HepG2 (cell line): ENCODE measurements around the gene NTMT1. TPM values are rescaled to one million over a fixed set of nuclear protein-coding genes. Genes with fewer than 3 reads are reported as not detected.

ENCODE experiments used
- ATAC-seq: fragments of 200-7000 bp; cut with Tn5 transposase; 3 replicates; pipeline ENCODE4 v1.9.1; 2020; ENCODE audit warnings: mild to moderate bottlenecking, moderate library complexity
- BruUV-seq: library from RNA; stranded (reverse); fragments of 400-500 nt; replicated peaks from 2 replicates; lab custom pipeline; 2021; lab: Mats Ljungman, UMichigan
- CTCF ChIA-PET: fragments of 300-600 bp; formaldehyde crosslinking; extraction: SDS; loops from one replicate; lab custom pipeline; 2021; ENCODE audit warnings: low total read pairs, inconsistent platforms, low intra/inter-chr PET ratio; lab: Yijun Ruan, JAX
- POLR2A ChIA-PET: fragments of 350-600 bp; sonication (Branson Sonifier 250); formaldehyde crosslinking; loops from one replicate; lab custom pipeline; 2020; ENCODE audit warnings: antibody characterized with exemption, inconsistent platforms; lab: Yijun Ruan, JAX
- DNase-seq: peaks from one replicate; pipeline ENCODE4 v3.0.0-alpha.2; 2015; ENCODE audit warnings: low spot score
- FAIRE-seq: peaks from 3 replicates; lab custom pipeline; 2011; peaks lifted over from hg19 to GRCh38; lab: Jason Lieb, UNC
- H2AFZ ChIP-seq: one replicate; pipeline ENCODE4 v1.6.1; 2011; ENCODE audit warnings: low read length, inconsistent platforms
- H3K27ac ChIP-seq: fragments of 300-600 bp; 3 replicates; pipeline ENCODE4 v1.8.0; 2011; ENCODE audit warnings: mixed run types, mild to moderate bottlenecking, mixed read lengths, low read length, inconsistent platforms; ENCODE audit not compliant: insufficient read depth; ENCODE audit errors: extremely low read length
- H3K27me3 ChIP-seq, 2 experiments: fragments of 200-600 bp in 1 of 2; 2 replicates in 1 of 2; 3 replicates in 1 of 2; pipeline versions ENCODE4 v1.6.0 to v1.8.0; 2011; ENCODE audit warnings: low read length in 2 of 2, mild to moderate bottlenecking in 2 of 2, moderate library complexity in 2 of 2, inconsistent platforms in 1 of 2; ENCODE audit not compliant: insufficient read depth in 2 of 2, control insufficient read depth in 1 of 2
- H3K36me3 ChIP-seq, 2 experiments: fragments of 200-600 bp in 1 of 2; replicated peaks in 1 of 2; 2 replicates in 1 of 2; 3 replicates in 1 of 2; pipeline versions ENCODE4 v1.5.1 to v1.8.0; 2011; ENCODE audit warnings: low read length in 2 of 2, inconsistent platforms in 1 of 2; ENCODE audit not compliant: insufficient read depth in 2 of 2, control insufficient read depth in 1 of 2
- H3K4me1 ChIP-seq: 2 replicates; pipeline ENCODE4 v1.5.1; 2012; ENCODE audit warnings: low read length, inconsistent platforms; ENCODE audit not compliant: insufficient read depth
- H3K4me2 ChIP-seq: 2 replicates; pipeline ENCODE4 v1.6.0; 2011; ENCODE audit warnings: low read depth, low read length, inconsistent platforms
- H3K4me3 ChIP-seq, 3 experiments: fragments of 200-600 bp in 1 of 3; sonication (generic), shearing (Covaris generic) in 1 of 3; replicated peaks in 1 of 3; 2 replicates each; pipeline ENCODE4 v1.5.1; 2011 to 2016; ENCODE audit warnings: low read length in 3 of 3, inconsistent platforms in 2 of 3, low read depth in 2 of 3, mild to moderate bottlenecking in 2 of 3, control low read depth in 1 of 3, mixed read lengths in 1 of 3; ENCODE audit not compliant: insufficient read depth in 1 of 3
- H3K79me2 ChIP-seq: one replicate; pipeline ENCODE4 v1.6.1; 2011; ENCODE audit warnings: low read length, inconsistent platforms; ENCODE audit not compliant: insufficient read depth
- H3K9ac ChIP-seq: 2 replicates; pipeline ENCODE4 v1.6.0; 2011; ENCODE audit warnings: mild to moderate bottlenecking, low read depth, low read length, inconsistent platforms; ENCODE audit not compliant: insufficient read depth
- H3K9me3 ChIP-seq: 2 replicates; pipeline ENCODE4 v1.5.1; 2012; ENCODE audit warnings: mild to moderate bottlenecking, low read length
- H4K20me1 ChIP-seq: 2 replicates; pipeline ENCODE4 v1.6.0; 2011; ENCODE audit warnings: inconsistent platforms, mild to moderate bottlenecking, low read length, moderate library complexity; ENCODE audit not compliant: insufficient read depth
- DMAP1 ChIP-seq: IDR thresholded peaks from 2 replicates; pipeline ENCODE4 v1.6.1; 2016
- JARID2 ChIP-seq: sonication (generic); formaldehyde crosslinking; IDR thresholded peaks from 2 replicates; pipeline ENCODE4 v1.8.1; 2023; ENCODE audit warnings: missing genetic modification reagents, inconsistent platforms; ENCODE audit not compliant: insufficient replicate concordance
- JDP2 ChIP-seq: sonication (generic); formaldehyde crosslinking; IDR thresholded peaks from 2 replicates; pipeline ENCODE4 v1.8.1; 2022; ENCODE audit warnings: missing genetic modification reagents, borderline replicate concordance
- JUNB ChIP-seq: sonication (generic); formaldehyde crosslinking; IDR thresholded peaks from 2 replicates; pipeline ENCODE4 v1.8.0; 2022; ENCODE audit warnings: missing genetic modification reagents, mild to moderate bottlenecking, borderline replicate concordance
- KMT2A ChIP-seq: sonication (generic); formaldehyde crosslinking; IDR thresholded peaks from 2 replicates; pipeline ENCODE4 v1.4.0; 2020; ENCODE audit warnings: missing genetic modification reagents
- MBD4 ChIP-seq: IDR thresholded peaks from 2 replicates; pipeline ENCODE4 v1.6.1; 2012; ENCODE audit warnings: low read length, inconsistent platforms, borderline replicate concordance
- PLSCR1 ChIP-seq: sonication (generic); formaldehyde crosslinking; IDR thresholded peaks from 2 replicates; pipeline ENCODE4 v1.5.0; 2020; ENCODE audit warnings: missing genetic modification reagents, mild to moderate bottlenecking, borderline replicate concordance
- TBX3 ChIP-seq: fragments of 450-650 bp; IDR thresholded peaks from 2 replicates; pipeline ENCODE4 v1.6.1; 2017; ENCODE audit warnings: antibody characterized with exemption, mild to moderate bottlenecking, inconsistent platforms, borderline replicate concordance
- ZNF17 ChIP-seq: sonication (generic); formaldehyde crosslinking; IDR thresholded peaks from 2 replicates; pipeline ENCODE4 v1.5.0; 2020; ENCODE audit warnings: mild to moderate bottlenecking, missing genetic modification reagents
- ZNF24 ChIP-seq: fragments of 450-650 bp; IDR thresholded peaks from 2 replicates; pipeline ENCODE4 v1.6.1; 2017; ENCODE audit warnings: antibody characterized with exemption, mild to moderate bottlenecking
- ZNF280D ChIP-seq: sonication (generic); formaldehyde crosslinking; IDR thresholded peaks from 2 replicates; pipeline ENCODE4 v1.5.1; 2020; ENCODE audit warnings: mild to moderate bottlenecking, missing genetic modification reagents
- ZNF292 ChIP-seq: sonication (generic); formaldehyde crosslinking; IDR thresholded peaks from 2 replicates; pipeline ENCODE4 v1.8.1; 2022; ENCODE audit warnings: mild to moderate bottlenecking, low read depth, missing genetic modification reagents, borderline replicate concordance
- ZNF33B ChIP-seq: sonication (generic); formaldehyde crosslinking; IDR thresholded peaks from 2 replicates; pipeline ENCODE4 v1.5.1; 2020; ENCODE audit warnings: mild to moderate bottlenecking, missing genetic modification reagents
- ZNF367 ChIP-seq: sonication (generic); formaldehyde crosslinking; IDR thresholded peaks from 2 replicates; pipeline ENCODE4 v1.4.0; 2020; ENCODE audit warnings: missing genetic modification reagents, borderline replicate concordance
- ZNF496 ChIP-seq: sonication (generic); formaldehyde crosslinking; IDR thresholded peaks from 2 replicates; pipeline ENCODE4 v1.8.1; 2023; ENCODE audit warnings: mild to moderate bottlenecking, moderate library complexity, missing genetic modification reagents; ENCODE audit not compliant: insufficient replicate concordance
- WGBS: methylation state at CpG from one replicate; pipeline ENCODE4 v1.1.6; 2017; ENCODE audit warnings: low lambda C conversion rate; 5-methylcytosine and 5-hydroxymethylcytosine counted together
- in situ Hi-C: cut with HindIII; loops from 2 replicates; pipeline ENCODE4 v1.10.0; 2017; ENCODE audit warnings: low pct_unique_long_range_greater_than_20kb; ENCODE audit not compliant: extremely low pct_ligation_motif_present
- intact Hi-C: fragments of 100-400 bp; cut with micrococcal nuclease; formaldehyde crosslinking; loops from one replicate; pipeline ENCODE4 v1.10.0; 2022; ENCODE audit not compliant: unreplicated experiment
- polyA plus RNA-seq, 8 experiments: library from polyadenylated mRNA; depleted of rRNA in 3 of 8; stranded (reverse) in 7 of 8; unstranded in 1 of 8; fragments of >200 nt; fragmentation: Illumina TruSeq in 4 of 8; extraction: Trizol in 4 of 8; gene quantifications; 2 replicates each; pipeline versions ENCODE4 v1.2.1 to v1.2.3, GENCODE V29; 2011 to 2016; ENCODE audit warnings: low read depth in 4 of 8, missing spikeins in 1 of 8, mixed read lengths in 1 of 8; ENCODE audit not compliant: insufficient read depth in 1 of 8
- total RNA-seq, 5 experiments: library from RNA; depleted of rRNA; stranded (reverse); fragments of >200 nt; fragmentation: Illumina TruSeq; extraction: Trizol; gene quantifications; 2 replicates each; pipeline ENCODE4 v1.2.3, GENCODE V29; 2016; ENCODE audit warnings: low read depth in 1 of 5

NTMT1 gene
- total and polyA plus RNA-seq, 2 of the 13 experiments (the other 11 are each of a cell fraction or from before 2014, with no cell fraction given) = 49.1 to 53.8 TPM

- FAIRE-seq = no peak
- Histone ChIP-seq H3K9me3 (no peaks in the 10 kb centered on the region), H3K4me2 (no peak overlapping the region), H3K4me1 (no peaks in the 10 kb centered on the region), H3K9ac (no peak overlapping the region), H3K36me3 (no peaks in the 10 kb centered on the region), H3K27me3 (peaks cover 13 to 83% of the 10 kb centered on the region in 2 experiments), H3K79me2 (no peaks in the 10 kb centered on the region), H3K4me3 (no peak overlapping the region), H2AFZ (no peak overlapping the region), H4K20me1 (no peaks in the 10 kb centered on the region), H3K27ac (no peak overlapping the region)
- no peak for DNase-seq
- WGBS = 16% methylated on average over 10 of the region's 12 CpGs
- TF ChIP-seq JDP2 (CRISPR knock-in tag) = no peak
- no peak for TF ChIP-seq MBD4
- TF ChIP-seq ZNF280D (CRISPR knock-in tag) = no peak
- TF ChIP-seq KMT2A (CRISPR knock-in tag) = no peak
- no peak for TF ChIP-seq PLSCR1 (CRISPR knock-in tag)
- no peak for TF ChIP-seq ZNF17
- TF ChIP-seq JUNB = no peak
- no peak for TF ChIP-seq TBX3
- TF ChIP-seq ZNF24 = no peak
- no peak for TF ChIP-seq DMAP1
- TF ChIP-seq ZNF292 (CRISPR knock-in tag) = no peak
- TF ChIP-seq ZNF33B (CRISPR knock-in tag) = no peak
- no peak for TF ChIP-seq JARID2 (CRISPR knock-in tag)
- TF ChIP-seq ZNF367 (CRISPR knock-in tag) = no peak
- TF ChIP-seq ZNF496 = no peak
- ATAC-seq = no peak
- in situ Hi-C loops = no loop called here
- POLR2A ChIA-PET = no interaction called here
- intact Hi-C loops = no loop called here
- CTCF ChIA-PET = no interaction called here
- no TSS peak for BruUV-seq
These were observed 47.6 kb downstream of the NTMT1 start for GRCh38 chr9:129673602-129674001.
